Stimulated activated CD4-positive, alpha-beta T cell treated with anti-CD3 and anti-CD28 coated beads, Interleukin-15, amount 100 ng/mL, for 1 hour (primary cell): ENCODE data around the gene IST1.
"Not testable (repeated sequence)": the region's sequence is repeated elsewhere in the genome, so short reads cannot be mapped to it uniquely, and the experiment has no call there.

Experiments used
- DNase-seq, 2 donors: peaks; one replicate each; pipeline ENCODE4 v3.0.0-alpha.2; 2020; ENCODE audit warnings: low read depth in 1 of 2, low spot score in 1 of 2

Gene IST1

DNA sequence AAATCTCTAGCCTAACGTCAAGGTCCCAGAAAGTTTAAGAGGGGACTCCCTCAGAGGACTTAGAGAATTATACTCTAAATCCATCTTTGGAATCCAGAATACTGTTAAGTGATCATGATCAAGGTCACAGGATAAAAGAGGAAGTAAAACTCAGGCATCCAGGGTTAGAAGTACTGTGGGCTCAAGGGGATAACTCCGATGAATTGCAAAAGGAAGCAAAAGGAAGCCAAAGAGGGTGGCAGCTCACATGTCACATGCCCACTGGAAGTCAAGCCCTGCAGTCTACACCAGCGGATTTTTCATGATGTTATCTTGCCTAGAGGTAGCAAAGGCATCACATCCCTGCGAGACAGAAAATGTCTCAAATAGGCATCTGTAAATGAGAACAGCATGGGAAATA is 15.2 kb upstream of the IST1 start:
- no peak for DNase-seq

DNA sequence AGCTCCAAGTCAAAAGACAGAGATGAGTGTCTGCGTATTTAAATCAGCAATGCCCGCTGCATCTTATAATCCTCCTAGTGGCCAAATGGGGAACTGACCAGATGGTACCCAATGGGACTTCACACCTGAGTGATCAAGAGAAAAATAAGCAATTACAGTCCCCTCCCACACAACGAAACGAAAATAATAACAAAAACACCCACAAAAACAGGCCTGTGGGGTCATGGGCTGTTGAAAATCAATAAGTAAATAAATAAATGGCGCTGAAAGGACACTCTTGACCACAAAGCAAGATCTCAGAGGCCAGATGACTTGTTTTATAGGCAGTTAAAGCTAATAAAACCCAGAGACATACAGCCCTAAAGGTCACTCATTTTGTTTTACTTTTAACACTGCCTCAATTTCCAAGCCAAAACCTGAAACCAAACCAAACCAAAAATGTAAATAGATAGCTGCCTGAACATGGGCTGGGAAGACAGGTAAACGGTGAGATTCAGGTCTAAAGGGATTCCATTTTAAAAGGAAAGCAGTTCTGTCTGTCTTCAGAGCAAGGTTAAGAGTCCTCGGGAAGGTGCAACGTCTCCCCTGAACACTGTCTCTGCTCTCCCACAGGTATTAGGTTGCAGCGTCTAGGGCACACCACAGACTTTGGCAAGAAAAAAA is 12.7 kb upstream of the IST1 start:
- peak in 1 of 2 donors; percentile 55 for DNase-seq

DNA sequence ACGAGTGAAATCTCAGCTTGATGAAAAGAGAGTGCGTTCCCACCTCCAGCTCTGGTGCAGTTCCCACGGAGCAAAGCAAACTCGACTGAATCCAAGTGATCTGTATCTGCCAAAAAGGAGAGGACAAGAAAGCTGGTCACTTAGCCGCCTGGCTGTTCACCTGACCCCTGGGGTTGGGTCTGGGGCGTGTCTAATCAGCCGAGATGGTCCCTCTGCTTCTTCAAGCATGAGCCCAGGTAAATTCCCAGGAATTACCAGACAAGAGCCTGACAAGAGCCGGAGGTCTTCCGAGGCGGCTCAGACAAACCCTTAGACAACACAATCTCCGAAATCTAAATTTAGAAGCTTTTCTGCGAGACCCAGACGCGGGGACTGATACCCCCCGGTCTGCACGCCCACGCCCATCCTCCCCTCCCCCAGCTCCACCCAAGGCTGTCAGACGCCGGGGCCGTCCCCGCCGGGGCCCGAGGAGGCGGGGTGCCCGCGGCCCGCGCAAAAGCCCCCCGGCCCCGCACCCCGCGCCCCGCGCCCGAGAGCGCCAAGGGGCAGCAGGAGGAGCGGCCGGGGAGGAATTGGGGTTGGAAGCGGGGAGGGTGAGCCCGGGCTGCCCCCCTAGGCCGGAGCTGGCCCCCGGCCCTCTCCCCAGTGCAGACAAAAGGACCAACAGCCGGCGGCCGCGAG is 12.0 kb upstream of the IST1 start:
- DNase-seq: peak; percentile 28 to 56

DNA sequence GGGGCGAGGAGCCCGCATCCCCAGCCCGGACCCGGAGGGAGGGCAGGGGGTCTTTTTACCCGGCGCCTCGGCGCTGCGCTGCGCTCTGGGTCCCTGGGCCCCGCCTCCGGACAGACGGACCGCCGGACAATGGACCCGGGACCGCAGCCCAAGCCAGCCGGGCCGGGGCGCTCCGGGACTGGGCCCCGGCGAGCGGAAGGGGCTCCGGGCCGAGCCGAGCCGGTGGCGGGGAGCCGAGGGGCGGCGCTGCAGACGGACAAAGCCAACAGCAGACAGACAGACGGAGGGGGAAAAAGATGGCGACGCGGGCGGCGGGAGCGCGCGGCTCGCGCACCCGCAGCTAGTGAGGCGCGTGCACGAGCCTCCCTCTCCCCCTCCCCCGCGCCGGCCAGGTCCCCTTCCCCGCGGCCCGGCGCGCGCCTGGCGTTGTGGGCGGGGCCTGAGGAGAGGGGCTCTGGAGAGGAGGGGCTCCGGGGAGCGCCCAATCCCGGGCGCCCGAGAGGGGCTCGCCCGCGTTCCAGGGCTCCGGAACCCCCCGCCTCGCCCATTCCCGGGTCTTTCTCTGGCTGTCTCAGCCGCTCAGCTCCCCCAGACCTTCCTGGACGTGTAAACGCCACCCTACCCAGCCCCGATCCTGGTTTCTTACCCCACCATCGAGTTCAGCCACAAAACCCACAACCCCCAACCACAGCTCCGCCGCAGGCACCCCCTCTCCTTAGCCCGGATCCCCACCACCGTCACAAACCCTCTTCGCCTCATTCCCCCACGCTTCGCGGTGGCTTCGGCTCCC is 11.3 kb upstream of the IST1 start, which contains the start of gene ZNF821:
ZNF821 (minus strand) TSS at position 334 of the 790 bp plus-strand sequence. CDS start 4,236 bp downstream, outside the sequence.
- DNase-seq: peak; percentile 45 to 61

DNA sequence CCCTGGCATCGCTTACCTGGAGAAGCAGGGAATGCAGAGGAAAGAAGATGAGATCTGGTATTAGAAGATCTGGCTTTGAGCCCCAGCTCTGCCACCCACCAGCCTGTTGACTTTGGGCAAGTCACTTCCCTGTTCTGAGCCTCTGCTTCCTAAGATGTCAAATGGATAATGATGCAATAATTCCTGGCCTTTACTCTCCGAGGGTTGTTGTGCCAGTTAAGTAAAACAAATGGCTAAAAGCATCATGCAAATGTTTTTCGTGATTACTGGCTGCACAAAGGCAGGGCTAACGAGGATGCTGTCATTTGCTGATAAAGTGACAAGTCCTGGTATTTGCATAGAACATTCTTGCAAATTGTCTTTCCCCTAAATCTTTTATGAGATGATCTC is 10.1 kb upstream of the IST1 start:
- no peak for DNase-seq

DNA sequence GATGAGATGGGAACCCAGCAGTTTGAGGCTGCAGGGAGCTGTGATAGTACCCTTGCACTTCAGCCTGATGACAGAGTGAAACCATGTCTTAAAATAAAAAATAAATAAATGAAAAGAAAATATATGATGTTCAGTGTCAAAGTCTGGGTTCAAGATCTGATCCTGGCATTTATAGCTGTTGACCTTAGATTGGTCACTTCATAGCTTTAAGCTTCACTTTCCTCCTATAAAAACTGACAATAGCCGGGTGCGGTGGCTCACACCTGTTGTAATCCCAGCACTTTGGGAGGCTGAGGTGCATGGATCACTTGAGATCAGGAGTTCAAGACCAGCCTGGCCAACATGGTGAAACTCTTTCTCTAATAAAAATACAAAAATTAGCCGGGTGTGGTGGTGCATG is 6.2 kb upstream of the IST1 start:
- DNase-seq: no peak

DNA sequence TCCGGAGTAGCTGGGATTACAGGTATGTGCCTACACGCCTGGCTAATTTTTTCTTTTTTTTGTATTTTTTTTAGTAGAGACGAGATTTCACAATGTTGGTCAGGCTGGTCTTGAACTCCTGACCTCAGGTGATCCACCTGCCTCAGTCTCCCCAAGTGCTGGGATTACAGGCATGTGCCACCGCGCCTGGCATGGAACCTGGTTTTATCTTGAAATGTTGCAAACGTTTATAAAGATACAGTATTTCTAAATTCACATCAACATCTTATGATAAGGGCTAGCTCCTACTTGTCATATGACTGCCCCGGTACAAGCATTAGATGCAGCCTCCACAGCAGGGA is 1.5 kb upstream of the IST1 start:
- no peak for DNase-seq

DNA sequence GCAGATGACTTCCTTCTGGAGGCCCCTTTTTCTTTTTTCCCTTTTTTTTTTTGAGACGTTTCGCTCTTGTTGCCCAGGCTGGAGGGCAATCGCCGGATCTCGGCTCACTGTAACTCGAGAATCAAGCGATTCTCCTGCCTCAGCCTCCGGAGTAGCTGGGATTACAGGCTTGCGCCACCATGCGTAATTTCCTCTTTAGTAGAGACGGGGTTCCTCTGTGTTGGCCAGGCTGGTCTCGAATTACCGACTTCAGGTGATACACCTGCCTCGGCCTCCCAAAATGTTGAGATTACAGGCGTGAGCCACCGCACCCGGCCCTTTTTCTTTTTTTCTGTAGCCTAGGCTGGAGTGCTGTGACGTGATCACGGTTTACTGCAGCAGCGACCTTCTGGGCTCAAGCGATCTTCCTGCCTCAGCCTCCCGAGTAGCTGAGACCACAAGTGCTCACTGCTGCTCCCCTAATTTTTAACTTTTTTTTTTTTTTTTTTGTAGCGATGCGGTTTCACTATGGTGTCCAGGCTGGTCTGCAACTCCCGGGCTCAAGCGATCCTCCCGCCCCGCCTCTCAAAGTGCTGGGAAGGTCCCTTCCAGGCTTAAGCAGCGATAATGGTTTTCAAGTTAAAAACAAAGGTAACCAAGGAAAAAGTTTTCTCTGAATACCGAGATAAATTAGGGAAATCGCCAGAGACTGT is 956 bp upstream of the IST1 start:
- DNase-seq: no peak

DNA sequence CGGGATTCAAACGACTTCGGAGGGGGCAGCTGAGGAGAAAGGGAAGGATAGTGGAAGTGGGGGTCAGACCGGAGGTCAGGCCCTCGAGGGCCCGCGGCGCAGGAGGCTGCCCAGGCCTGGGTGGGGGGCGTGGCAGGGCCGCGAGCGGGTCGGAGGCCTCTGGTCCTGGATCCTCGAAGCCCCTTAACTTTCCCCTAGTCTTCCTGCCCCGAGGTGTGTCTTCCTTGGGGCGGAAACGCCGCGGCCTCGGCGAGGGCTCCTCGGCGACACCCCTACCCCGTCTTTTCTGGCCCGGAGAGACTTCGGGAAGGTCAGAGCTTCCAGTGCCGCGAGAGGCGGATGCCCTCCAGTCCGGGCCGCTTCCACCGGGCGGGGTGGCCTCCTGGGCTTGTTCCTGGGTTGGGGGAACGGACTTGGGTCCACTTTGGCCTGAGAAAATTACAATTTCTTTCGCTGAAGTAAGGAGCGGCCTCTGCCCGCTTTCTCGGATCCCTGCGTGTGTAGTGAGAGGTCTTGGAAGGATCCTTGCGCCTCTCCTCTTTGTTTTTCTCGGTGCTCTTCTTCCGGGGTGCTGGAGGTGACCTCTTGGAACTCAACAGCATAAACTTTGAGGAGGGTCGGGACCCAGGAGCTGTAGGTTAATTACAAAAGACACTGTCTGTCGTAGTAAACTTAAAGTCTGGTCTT is 491 bp downstream of the IST1 start:
- peak; percentile 17 to 27 for DNase-seq

DNA sequence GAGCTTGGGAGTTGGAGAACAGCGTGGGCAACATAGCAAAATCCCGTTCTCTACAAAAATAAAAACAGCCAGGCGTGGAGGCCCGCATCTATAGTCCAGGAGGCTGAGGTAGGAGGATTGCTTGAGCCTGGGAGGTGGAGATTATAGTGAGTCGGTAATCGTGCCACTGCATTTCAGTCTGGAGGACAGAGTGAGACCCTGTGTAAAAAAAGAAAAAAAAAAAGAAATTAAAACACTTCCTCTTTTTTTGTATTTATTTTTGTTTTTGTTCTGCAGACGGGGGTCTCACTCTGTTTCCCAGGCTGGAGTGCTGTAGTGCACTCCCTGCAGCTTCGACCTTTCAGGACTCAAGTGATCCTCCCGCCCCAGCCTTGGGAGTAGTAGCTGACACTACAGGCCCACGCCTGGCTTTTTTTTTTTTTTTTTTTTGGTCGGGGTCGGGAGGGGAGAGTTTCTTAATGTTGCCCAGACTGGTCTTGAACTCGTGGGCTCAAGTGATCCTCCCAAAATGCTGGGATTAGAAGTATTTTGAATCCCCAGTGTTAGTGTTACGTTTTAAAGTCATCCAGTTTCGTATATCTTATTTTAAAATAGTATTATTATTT is 1.5 kb downstream of the IST1 start:
- DNase-seq: no peak

DNA sequence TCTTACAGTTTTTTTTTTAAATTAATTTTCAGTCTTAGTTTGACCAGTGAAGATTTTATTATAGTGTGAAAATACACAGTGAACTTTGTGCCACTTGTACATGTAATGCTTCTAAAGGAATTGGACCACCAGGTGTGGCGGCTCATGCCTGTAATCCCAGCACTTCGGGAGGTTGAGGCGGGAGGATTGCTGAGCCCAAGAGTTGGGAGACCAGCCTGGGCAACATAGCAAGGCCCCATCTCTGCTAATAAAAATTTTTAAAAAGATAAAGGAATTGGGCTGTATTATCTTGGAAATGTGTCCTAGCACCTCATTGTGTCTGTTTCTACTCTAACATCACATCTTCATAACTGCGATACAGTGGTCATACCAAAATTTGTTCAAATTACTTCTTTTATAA is 3.8 kb downstream of the IST1 start:
- DNase-seq: no peak

DNA sequence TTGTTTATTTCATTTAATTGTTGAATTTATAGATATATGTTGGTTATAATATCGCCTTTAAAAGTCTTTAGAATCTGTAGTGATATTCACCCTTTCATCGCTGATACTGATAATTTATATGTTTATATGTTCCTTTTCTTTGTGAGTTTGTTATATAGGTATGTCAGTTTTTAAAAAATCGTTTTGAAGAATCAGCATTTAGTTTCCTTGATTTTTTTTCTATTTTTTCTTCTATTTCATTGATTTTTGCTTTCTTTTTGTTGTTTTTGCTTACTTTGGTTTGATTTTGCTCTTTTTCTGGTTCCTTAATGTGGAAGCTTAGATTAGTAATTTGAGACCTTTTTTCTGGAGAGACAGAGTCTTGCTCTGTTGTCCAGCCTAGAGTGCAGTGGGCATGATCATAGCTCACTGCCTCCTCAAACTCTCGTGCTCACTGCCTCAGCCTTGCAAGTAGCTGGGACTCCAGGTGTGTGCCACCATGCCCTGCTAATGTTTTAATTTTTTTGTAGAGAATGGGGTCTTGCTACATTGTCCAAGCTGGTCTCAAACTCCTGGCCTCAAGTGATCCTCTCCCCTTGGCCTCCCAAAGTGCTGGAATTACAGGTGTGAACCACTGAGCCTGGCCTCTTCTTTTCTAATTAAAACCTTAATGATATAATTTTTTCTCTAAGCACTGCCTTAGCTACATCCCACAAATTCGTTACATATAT is 7.5 kb downstream of the IST1 start:
- no peak for DNase-seq

DNA sequence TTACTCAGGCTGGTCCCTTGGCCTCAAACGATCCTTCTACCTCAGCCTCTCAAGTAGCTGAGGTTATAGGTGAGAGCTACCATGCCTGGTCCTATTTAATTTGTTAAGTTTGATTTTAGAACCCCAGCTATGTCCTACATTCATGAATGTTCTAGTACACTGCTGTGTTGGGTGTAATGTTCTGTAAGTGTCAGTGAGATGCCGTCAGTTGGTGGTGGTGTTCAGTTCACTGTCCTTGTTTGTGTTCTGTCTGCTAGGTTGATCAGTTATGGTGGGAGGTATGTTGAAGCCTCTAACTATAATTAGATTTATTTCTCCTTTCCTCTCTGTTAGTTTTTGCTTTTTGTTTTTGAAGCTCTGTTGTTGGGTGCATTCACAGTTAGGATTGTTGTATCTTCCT is 8.3 kb downstream of the IST1 start:
- DNase-seq: no peak

DNA sequence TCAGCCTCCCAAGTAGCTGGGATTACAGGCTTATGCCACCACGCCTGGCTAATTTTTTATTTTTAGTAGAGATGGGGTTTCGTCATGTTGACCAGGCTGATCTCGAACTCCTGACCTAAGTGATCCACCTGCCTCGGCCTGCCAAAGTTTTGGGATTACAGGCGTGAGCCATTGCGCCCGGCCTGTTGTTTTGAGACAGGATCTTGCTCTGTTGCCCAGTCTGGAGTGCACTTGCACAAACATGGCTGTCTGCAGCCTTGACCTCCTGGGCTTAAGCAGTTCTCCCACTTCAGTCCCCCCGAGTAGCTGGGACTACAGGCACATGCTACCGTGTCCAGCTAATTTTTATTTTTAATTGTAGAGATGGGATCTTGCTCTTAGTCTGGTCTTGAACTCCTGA is 8.9 kb downstream of the IST1 start:
- DNase-seq: no peak

DNA sequence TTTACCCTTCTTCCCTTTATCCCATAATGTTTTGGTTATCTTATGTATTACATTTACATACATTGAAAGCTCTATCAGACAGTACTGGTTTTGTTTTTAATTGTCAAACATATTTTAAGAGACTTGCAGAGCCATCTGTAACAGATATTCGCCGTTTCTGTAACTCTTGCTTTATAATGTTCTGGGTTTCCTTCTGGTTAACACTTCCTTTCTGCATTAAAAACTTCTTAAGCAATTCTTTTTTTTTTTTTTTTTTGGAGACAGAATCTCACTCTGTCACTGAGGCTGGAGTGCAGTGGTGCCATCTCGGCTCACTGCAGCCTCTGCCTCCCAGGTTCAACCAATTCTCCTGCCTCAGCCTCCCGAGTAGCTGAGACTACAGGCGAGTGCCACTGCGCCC is 10.4 kb downstream of the IST1 start:
- DNase-seq: not testable (repeated sequence)

DNA sequence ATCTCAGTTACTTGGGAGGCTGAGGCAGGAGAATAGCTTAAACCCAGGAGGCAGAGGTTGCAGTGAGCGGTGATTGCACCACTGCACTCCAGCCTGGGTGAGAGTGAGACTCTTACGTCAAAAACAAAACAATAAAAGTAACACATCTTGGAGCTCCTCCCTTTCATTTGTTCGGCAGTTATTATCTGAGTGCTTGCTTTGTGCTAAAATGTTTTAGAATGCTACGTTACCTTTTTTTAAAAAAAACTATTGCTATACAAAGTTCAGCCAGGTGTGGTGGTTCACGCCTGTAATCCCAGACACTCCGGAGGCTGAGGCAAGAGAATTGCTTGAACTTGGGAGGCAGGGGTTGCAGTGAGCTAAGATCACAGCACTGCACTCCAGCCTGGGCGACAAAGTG is 15.8 kb downstream of the IST1 start:
- no peak for DNase-seq

DNA sequence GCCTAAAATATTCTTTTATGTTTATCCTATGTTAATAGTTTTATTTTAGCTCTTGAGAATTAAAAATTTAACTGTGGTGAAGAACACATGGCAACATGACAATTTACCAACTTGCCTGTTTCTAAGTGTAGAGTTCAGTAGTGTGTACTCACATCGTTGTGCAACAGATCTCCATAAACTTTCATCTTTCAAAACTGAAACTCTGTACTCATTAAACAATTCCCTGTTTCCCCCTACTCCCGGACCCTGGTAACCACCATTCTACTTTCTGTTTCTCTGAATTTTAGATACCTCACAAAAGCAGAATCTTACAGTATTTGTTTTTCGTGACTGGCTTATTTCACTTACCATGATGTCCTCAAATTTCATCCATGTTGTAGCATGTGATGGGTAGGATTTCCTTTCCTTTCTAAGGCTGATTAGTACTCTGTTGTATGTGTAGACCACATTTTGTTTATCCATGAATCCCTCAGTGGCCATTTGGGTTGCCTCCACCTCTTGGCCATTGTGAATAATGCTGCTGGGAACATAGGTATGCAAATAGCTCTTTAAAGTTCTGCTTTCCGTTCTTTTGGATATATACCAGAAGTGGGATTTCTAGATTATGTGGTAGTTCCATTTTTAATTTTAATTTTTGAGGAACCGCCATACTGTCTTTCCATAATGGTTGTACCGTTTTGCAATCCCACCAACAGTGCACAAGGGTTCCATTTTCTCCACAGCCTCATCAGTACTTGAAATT is 17.4 kb downstream of the IST1 start:
- no peak for DNase-seq

DNA sequence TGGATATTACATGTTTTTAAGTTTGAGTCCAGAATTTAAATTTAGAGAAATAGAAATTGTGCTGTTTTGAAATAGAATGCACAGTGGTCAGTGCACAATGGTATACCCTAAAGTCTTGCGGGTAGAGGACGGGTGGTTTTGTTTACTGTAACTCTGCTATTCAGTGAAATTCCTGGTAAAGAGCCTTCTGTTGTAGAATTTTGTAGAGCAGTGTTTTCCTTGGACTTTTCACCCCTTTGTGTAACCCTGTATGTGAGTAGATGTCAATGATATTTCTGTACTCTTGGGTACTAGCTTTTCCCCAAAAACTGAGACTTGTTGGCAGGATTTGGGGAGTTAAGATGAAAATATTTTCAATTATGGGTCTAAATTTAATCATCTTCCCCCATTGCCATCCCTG is 19.5 kb downstream of the IST1 start:
- no peak for DNase-seq

DNA sequence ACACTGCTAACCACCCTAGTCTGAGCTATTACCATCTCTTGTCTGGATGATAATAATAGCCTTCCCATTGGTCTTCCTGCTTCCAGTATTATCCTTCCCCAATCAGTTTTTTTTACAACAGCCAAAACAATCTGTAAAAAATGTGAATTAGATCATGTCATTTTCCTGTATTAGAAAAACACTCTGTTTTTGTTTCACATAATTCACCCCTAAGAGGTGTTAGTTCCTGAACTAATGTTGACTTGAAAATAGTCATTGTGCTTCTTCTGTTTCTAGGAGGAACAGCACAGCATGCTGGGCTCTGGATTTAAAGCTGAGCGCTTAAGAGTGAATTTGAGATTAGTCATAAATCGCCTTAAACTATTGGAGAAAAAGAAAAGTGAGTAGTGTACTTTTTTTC is 20.0 kb downstream of the IST1 start:
- no peak for DNase-seq
